Measurements from ENCODE around the gene ANKRD24.

- TF ChIP-seq POLR2A (IDR thresholded peaks at IDR 0.05; ENCODE audit: low read length) (no peak), GATA1 (IDR thresholded peaks at IDR 0.05; ENCODE audit: low read depth, low read length) (no peak)
Observed at GRCh38 chr19:4174213-4174894, 8.1 kb upstream of the ANKRD24 start.

Measured in erythroblast (primary cell).